Fibroblast of skin of right biceps (primary cell): ENCODE data around the gene GSDMA.

Experiments
- DNase-seq: peaks from one replicate; pipeline ENCODE4 v3.0.0-alpha.2; 2013

Gene GSDMA

GRCh38 chr17:39963829-39964228, 1.0 kb downstream of the GSDMA start:
- DNase-seq: no peak

GRCh38 chr17:39965017-39965699, 2.4 kb downstream of the GSDMA start:
- DNase-seq: no peak

GRCh38 chr17:39966771-39967170, 4.0 kb downstream of the GSDMA start:
- DNase-seq: no peak

DNA sequence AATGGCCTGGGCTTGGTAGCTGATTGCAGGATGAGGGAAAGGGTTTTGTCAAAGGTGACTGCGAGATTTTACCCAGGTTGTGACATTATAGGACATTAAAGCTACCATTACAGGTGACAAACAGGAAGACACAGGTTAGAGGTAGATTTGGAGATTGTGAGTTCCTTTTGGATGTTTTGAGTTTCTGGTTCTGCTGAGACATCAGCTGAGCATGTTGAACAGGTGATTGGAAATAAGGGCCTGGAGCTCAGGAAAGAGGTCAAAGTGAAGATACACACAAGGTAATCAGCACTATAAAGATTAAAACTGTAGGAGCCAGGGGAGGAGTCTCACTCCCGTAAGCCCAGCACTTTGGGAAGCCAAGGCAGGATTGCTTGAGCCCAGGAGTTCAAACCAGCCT, 6.0 kb downstream of the GSDMA start:
- no peak for DNase-seq

GRCh38 chr17:39969375-39969774, 6.6 kb downstream of the GSDMA start:
- DNase-seq: no peak

- DNase-seq: no peak
Observed at GRCh38 chr17:39970157-39970692, 7.4 kb downstream of the GSDMA start.

DNA sequence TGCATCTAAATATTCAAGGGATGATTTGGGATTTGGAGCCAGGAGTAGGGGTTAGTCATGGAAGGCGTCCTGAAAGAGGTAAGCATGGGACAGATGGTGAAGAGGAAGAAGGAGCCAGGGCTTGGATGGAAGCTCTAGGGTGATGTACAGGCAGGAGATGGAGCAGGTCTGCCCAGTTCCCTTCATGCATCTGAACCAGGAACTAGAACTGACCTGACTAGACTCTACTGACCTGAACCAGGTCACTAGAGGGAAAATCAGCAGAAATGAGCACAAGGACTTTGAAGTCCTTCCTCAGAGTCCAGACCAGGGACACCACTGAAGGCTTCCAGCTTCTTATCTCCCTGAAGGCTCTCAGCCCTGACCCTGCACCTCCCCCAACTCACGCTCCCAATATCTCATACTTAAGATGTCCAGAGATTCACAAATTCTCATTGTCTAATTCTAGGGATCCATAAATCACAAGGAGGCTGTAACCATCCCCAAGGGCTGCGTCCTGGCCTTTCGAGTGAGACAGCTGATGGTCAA, 8.3 kb downstream of the GSDMA start:
- DNase-seq: no peak

- DNase-seq: peak; percentile 3
Observed at GRCh38 chr17:39972271-39972670, 9.5 kb downstream of the GSDMA start.

DNA sequence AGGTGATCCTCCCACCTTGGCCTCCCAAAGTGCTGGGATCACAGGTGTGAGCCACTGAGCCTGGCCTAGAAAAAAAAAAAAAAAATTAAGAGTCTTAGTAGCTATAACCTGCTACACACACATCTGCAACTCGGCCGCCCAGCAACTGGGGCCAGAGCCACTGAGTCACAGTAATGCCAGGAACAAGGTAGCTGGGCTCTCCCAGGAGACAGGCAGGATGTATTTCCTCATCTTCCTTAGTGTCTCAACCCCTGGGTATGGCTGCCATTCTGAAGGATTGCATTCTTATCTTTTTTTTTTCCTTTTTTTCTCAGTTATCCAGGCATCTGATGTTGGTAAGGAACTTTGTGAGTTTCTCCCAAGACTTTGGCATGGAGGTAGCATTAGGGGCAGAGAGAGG, 10.7 kb downstream of the GSDMA start:
- DNase-seq: peak; percentile 56

DNA sequence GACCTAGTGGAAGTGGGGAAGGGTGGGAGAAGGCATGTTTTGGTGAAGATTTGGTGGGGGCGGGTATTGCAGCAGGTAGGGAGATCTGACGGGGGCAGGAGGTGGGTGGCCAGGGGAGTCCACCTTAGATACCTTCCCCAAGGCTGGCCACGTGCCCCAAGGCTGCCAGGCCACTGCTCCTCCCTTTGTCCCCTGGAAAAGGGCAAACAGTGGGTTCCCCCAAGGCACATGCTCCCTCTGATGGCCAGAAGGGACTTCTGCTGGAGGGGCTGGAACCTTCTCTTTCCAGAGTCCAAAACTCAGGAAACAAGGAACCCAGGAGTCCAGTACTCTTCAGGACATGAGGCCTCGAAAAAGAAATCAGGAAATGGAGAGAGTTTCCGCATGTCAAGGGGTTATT, 11.6 kb downstream of the GSDMA start:
- DNase-seq: no peak

- no peak for DNase-seq
Observed at GRCh38 chr17:39975801-39976200, 13.0 kb downstream of the GSDMA start.

GRCh38 chr17:39979016-39979670, 16.3 kb downstream of the GSDMA start:
- peak; percentile 92 for DNase-seq

- peak; percentile 45 for DNase-seq
Observed at GRCh38 chr17:39979893-39980350, 17.1 kb downstream of the GSDMA start.

DNA sequence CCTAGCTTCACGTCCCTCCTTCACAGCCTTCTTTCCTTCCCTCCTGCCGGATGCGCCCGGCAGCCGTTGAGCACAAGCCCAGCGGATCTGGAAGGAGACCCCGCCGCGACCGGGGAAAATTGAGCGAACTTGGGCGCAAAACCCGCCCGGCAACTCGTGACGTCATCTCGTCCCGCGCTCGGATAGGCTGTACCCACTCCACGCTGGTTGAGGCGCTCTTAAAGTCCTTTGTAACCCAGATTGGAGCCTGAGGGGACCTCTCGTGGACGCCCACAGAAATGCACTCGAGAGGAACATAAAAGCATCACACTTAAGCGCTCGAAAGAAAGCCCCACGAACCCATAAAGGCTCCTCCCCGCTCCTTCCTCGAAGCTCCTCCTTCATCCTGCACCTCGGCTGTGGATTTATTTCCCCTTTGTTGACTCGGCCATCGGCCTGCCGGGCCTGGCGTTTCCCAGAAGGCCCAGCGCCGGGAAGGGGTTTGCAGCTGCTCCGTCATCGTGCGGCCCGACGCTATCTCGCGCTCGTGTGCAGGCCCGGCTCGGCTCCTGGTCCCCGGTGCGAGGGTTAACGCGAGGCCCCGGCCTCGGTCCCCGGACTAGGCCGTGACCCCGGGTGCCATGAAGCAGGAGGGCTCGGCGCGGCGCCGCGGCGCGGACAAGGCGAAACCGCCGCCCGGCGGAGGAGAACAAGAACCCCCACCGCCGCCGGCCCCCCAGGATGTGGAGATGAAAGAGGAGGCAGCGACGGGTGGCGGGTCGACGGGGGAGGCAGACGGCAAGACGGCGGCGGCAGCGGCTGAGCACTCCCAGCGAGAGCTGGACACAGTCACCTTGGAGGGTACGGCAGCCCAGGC, 17.8 kb downstream of the GSDMA start, which contains the start of gene PSMD3:
PSMD3 (plus strand) TSS at position 457 of the 856 bp plus-strand sequence; CDS start at position 621, 164 bp downstream.
- peak; percentile 100 for DNase-seq

DNA sequence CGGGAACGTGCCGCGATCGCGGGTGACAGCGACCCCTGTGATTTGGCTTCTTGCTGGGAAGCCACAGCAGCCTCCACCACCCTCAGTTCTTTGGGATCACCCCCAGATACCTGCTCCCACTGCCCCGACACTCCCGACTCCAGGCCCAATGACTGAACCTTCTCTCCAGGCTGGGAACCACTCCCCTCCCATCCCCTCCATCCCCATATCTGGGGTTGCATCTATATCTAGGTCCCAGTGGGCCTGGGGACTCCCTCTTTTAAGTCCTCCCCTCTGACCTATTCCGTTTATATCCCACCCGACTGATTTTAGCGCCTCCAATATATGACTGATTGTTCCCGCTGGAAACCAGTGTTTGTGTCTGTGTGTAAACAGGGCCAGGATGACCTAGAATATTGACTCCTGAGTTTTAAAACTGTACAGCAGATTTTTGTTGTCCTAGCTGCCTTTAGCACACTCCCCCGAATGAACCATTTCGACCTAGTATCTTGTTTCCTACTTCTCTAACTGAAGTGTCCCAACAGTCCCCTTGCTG, 18.5 kb downstream of the GSDMA start:
- DNase-seq: no peak

- DNase-seq: no peak
Observed at GRCh38 chr17:39981766-39982375, 19.1 kb downstream of the GSDMA start.

GRCh38 chr17:39988206-39988810, 25.5 kb downstream of the GSDMA start:
- no peak for DNase-seq

GRCh38 chr17:39994448-39994847, 31.6 kb downstream of the GSDMA start:
- no peak for DNase-seq

DNA sequence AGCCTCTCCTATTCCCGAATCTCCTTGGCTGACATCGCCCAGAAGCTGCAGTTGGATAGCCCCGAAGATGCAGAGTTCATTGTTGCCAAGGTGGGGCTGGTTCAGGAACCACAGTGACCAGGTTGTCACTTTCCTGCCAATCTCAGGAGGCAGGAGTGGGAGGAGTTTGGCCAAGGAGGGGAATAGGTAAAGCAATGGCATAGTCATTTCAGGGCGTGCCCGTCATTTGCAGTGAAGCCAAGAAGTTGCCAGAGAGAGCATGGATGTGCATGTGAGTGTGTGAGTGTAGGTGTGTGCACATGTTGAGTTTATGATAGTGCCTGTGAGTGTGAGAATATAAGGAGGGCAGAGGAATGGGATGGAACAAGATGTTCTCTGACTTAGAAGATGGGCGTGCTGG, 32.6 kb downstream of the GSDMA start:
- DNase-seq: no peak

GRCh38 chr17:39996162-39996561, 33.4 kb downstream of the GSDMA start:
- DNase-seq: no peak

- no peak for DNase-seq
Observed at GRCh38 chr17:39996800-39997199, 34.0 kb downstream of the GSDMA start.

DNA sequence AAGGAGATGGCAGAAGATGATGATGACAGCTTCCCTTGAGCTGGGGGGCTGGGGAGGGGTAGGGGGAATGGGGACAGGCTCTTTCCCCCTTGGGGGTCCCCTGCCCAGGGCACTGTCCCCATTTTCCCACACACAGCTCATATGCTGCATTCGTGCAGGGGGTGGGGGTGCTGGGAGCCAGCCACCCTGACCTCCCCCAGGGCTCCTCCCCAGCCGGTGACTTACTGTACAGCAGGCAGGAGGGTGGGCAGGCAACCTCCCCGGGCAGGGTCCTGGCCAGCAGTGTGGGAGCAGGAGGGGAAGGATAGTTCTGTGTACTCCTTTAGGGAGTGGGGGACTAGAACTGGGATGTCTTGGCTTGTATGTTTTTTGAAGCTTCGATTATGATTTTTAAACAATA, 34.7 kb downstream of the GSDMA start:
- no peak for DNase-seq
